Upper lobe of right lung (tissue), 1 donor: ENCODE data around the gene TP73. TPM values are rescaled to one million over a fixed set of nuclear protein-coding genes. Genes with fewer than 3 reads are reported as not detected.

ENCODE experiments used
- ATAC-seq: fragments of 200-7000 bp; cut with Tn5 transposase; one replicate; pipeline ENCODE4 v1.9.1; 2020; ENCODE audit warnings: mild to moderate bottlenecking, moderate library complexity
- DNase-seq: peaks from one replicate; pipeline ENCODE4 v3.0.0-alpha.2; 2020
- H3K27ac ChIP-seq: fragments of 200-600 bp; one replicate; pipeline ENCODE4 v1.8.0; 2022
- H3K27me3 ChIP-seq: fragments of 200-600 bp; one replicate; pipeline ENCODE4 v1.8.0; 2022; ENCODE audit warnings: mild to moderate bottlenecking
- H3K36me3 ChIP-seq: fragments of 200-600 bp; one replicate; pipeline ENCODE4 v1.8.0; 2022
- H3K4me1 ChIP-seq: fragments of 200-600 bp; one replicate; pipeline ENCODE4 v1.8.0; 2022
- H3K4me3 ChIP-seq: fragments of 200-600 bp; one replicate; pipeline ENCODE4 v1.8.0; 2022; ENCODE audit warnings: mild to moderate bottlenecking
- H3K9me3 ChIP-seq: fragments of 200-600 bp; one replicate; pipeline ENCODE4 v1.8.0; 2022
- CTCF ChIP-seq: fragments of 200-600 bp; IDR thresholded peaks from one replicate; pipeline ENCODE4 v1.8.0; 2022; ENCODE audit warnings: antibody characterized with exemption
- intact Hi-C: fragments of 100-400 bp; cut with DNase I; formaldehyde crosslinking; loops from one replicate; pipeline ENCODE4 v1.11.0; 2022
- total RNA-seq: library from RNA; stranded (reverse); fragmentation: NEBNext Ultra II Directional; extraction: Animal tissue kit (Norgen Biotek cat#: 25700); gene quantifications from one replicate; pipeline ENCODE4 v1.2.1, GENCODE V29; 2021
- donor health status: DM: no; HTN: yes; CAD: no; lungs with severe emphysema.

The TP73 gene
- total RNA-seq, 1 donor from 2014 or later: 0.29 TPM

DNA sequence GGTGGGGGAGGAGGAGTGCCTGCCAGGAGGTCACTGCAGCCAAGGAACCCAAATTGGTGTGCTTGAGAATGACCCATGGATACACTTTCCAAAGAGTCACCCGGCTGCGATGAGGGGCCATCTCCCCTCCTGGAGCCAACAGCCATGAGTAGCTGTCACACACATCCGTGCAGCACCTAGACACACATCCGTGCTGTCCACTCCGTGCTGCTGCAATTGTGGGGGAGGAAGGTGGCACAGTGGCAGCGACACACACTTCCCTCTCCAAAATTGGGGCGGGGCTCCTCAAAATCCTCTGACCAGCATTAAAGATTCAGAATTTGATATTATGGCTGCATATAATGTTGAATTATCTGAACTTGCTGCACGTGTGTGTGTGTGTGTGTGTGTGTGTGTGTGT lies 15.8 kb downstream of the TP73 start:
- no peaks in the 10 kb centered on the region for H3K27me3 ChIP-seq
- peak; percentile 50 for DNase-seq

GRCh38 chr1:3668585-3669300 lies 16.4 kb downstream of the TP73 start:
- Histone ChIP-seq H3K9me3 (no peaks in the 10 kb centered on the region), H3K36me3 (no peaks in the 10 kb centered on the region), H3K4me3 (no peak overlapping the region), H3K27me3 (no peaks in the 10 kb centered on the region), H3K4me1 (peaks cover 9% of the 10 kb centered on the region), H3K27ac (no peak overlapping the region)
- no peak for TF ChIP-seq CTCF
- intact Hi-C loops: no loop called here
- ATAC-seq: peak; percentile 91
- peak; percentile 96 for DNase-seq

More for the DNA sequence above, 15.8 kb downstream of the TP73 start:
- ATAC-seq: no peak
- peaks cover 9% of the 10 kb centered on the region for H3K4me1 ChIP-seq
- intact Hi-C loops: no loop called here
- no peak for TF ChIP-seq CTCF
- no peaks in the 10 kb centered on the region for H3K9me3 ChIP-seq
- H3K27ac ChIP-seq: no peak overlapping the region
- no peak overlapping the region for H3K4me3 ChIP-seq
- H3K36me3 ChIP-seq: no peaks in the 10 kb centered on the region

DNA sequence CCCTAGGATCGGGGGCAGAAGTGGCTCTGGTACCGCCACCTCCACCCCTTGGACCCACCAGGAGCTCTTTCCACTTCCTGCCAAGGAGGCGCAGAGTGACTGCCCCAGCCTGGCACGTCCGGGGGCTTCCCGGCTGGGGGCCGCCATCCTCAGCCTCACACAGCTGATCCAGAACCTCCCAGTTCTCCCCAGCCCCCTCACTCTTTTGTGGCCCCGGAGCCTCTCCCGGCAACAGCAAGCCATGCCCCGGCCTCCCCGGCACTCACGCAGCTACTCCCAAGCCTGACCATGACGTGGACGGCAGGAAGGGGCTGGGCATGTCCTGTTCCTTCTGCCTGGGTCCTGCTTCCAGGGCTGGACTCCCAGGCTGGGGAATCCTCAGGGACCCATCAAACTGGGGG lies 17.1 kb downstream of the TP73 start:
- Histone ChIP-seq H3K36me3 (no peaks in the 10 kb centered on the region), H3K4me1 (peaks cover 9% of the 10 kb centered on the region), H3K27me3 (no peaks in the 10 kb centered on the region), H3K9me3 (no peaks in the 10 kb centered on the region), H3K4me3 (no peak overlapping the region), H3K27ac (no peak overlapping the region)
- intact Hi-C loops: no loop called here
- ATAC-seq: no peak
- TF ChIP-seq CTCF: no peak
- no peak for DNase-seq

DNA sequence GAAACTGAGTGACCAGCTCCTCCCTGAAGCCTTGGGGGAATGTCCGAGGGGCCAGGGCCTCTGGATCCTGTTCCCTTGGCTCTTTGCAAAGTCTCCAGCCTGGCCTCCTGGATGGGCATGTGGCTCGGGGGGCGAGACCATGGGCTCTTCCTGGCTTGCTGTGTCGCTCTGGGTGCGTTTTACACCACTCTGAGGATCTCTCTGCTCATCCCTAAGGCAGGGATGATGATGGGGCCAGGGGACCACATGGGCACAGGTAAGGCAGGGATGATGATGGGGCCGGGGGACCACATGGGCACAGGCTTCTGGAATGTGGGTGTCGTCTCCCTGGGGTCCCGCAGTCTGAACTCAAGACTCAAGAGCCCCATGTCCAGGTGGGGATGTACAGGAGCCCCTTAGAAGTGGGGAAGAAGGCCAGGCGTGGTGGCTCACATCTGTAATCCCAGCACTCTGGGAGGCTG lies 17.7 kb downstream of the TP73 start:
- no peak for TF ChIP-seq CTCF
- no peaks in the 10 kb centered on the region for H3K27me3 ChIP-seq

DNA sequence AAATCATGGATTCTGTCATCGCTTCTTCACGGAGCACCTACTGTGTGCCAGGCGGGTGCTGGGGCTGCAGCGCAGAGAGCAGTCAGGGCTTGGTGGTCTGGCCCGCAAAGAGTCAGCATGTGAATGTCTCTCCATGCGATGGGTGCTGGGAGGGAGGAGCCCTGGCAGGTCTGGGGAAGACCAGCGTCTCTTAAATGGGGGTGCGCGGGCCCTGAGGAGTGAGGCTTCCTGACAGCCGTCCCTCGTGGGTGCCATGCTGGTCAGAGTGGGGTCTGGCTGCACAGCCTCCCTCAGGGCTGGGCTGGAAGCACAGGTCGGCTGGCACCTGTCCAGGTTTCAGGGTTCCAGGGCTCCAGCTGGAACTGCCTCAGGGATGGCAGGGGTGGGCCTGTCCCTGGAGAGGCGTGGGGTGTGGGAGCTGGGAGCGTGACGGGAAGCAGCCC lies 18.5 kb downstream of the TP73 start:
- no peak for TF ChIP-seq CTCF
- no peaks in the 10 kb centered on the region for H3K27me3 ChIP-seq
- H3K4me1 ChIP-seq: peaks cover 9% of the 10 kb centered on the region
- no peak overlapping the region for H3K4me3 ChIP-seq
- intact Hi-C loops: no loop called here
- ATAC-seq: no peak
- no peaks in the 10 kb centered on the region for H3K9me3 ChIP-seq
- DNase-seq: peak; percentile 61
- no peaks in the 10 kb centered on the region for H3K36me3 ChIP-seq
- H3K27ac ChIP-seq: no peak overlapping the region

More for the DNA sequence above, 17.7 kb downstream of the TP73 start:
- DNase-seq (peak; percentile 45), ATAC-seq (no peak)
- intact Hi-C loops: no loop called here
- Histone ChIP-seq H3K4me1 (peaks cover 9% of the 10 kb centered on the region), H3K4me3 (no peak overlapping the region), H3K27ac (no peak overlapping the region), H3K36me3 (no peaks in the 10 kb centered on the region), H3K9me3 (no peaks in the 10 kb centered on the region)
